SK-N-SH (cell line): ENCODE measurements around the gene ETS1. TPM values are rescaled to one million over a fixed set of nuclear protein-coding genes. Genes with fewer than 3 reads are reported as not detected.

Source experiments
- CTCF ChIA-PET: fragments of 300-600, 350-600 bp; formaldehyde crosslinking; extraction: SDS; loops from one replicate; lab custom pipeline; 2021; lab: Yijun Ruan, JAX
- POLR2A ChIA-PET: fragments of 350-600 bp; sonication (Branson Sonifier 250); formaldehyde crosslinking; extraction: SDS; loops from one replicate; lab custom pipeline; 2020; ENCODE audit warnings: antibody characterized with exemption, inconsistent platforms; lab: Yijun Ruan, JAX
- DNase-seq: peaks from one replicate; pipeline ENCODE4 v3.0.0; 2012
- H2AFZ ChIP-seq: fragments of 200-600 bp; sonication (generic); 2 replicates; pipeline ENCODE4 v1.8.1; 2016; ENCODE audit warnings: antibody characterized with exemption, mild to moderate bottlenecking, low read depth
- H3F3A ChIP-seq: fragments of 200-600 bp; sonication (generic); replicated peaks from 2 replicates; pipeline ENCODE3; 2016; ENCODE audit warnings: antibody characterized with exemption, mild to moderate bottlenecking; ENCODE audit not compliant: insufficient read depth
- H3K27ac ChIP-seq, 2 experiments: fragments of 200-500 bp in 1 of 2; fragments of 200-600 bp in 1 of 2; sonication (Bioruptor generic) in 1 of 2; sonication (generic), shearing (Covaris generic) in 1 of 2; 2 replicates each; pipeline versions ENCODE4 v1.5.1 to v1.6.1; 2014 to 2016; ENCODE audit warnings: low read depth in 2 of 2, inconsistent platforms in 1 of 2, low read length in 1 of 2, mild to moderate bottlenecking in 1 of 2, mixed read lengths in 1 of 2
- H3K27me3 ChIP-seq: fragments of 200-600 bp; sonication (generic), shearing (Covaris generic); 2 replicates; pipeline ENCODE4 v1.6.1; 2016; ENCODE audit warnings: mixed run types; ENCODE audit not compliant: insufficient read depth
- H3K36me3 ChIP-seq, 2 experiments: fragments of 200-500 bp in 1 of 2; fragments of 200-600 bp in 1 of 2; sonication (Bioruptor generic) in 1 of 2; sonication (generic) in 1 of 2; replicated peaks in 1 of 2; 2 replicates each; pipeline versions ENCODE3 to v1.5.1; 2014 to 2016; ENCODE audit warnings: low read length in 1 of 2, mild to moderate bottlenecking in 1 of 2; ENCODE audit not compliant: insufficient read depth in 2 of 2, control insufficient read depth in 1 of 2
- H3K4me1 ChIP-seq, 2 experiments: fragments of 200-500 bp in 1 of 2; fragments of 200-600 bp in 1 of 2; sonication (Bioruptor generic) in 1 of 2; sonication (generic), shearing (Covaris generic) in 1 of 2; 2 replicates each; pipeline versions ENCODE4 v1.5.1 to v1.6.1; 2014 to 2016; ENCODE audit warnings: low read depth in 1 of 2, low read length in 1 of 2, mixed run types in 1 of 2; ENCODE audit not compliant: insufficient read depth in 2 of 2, control insufficient read depth in 1 of 2
- H3K4me2 ChIP-seq: fragments of 200-600 bp; sonication (generic), shearing (Covaris generic); 2 replicates; pipeline ENCODE4 v1.6.1; 2017; ENCODE audit warnings: mixed run types
- H3K4me3 ChIP-seq, 2 experiments: fragments of 200-500 bp in 1 of 2; fragments of 200-600 bp in 1 of 2; sonication (Bioruptor generic) in 1 of 2; sonication (generic), shearing (Covaris generic) in 1 of 2; 2 replicates each; pipeline versions ENCODE4 v1.5.1 to v1.8.1; 2014 to 2016; ENCODE audit warnings: low read depth in 2 of 2, inconsistent platforms in 1 of 2, low read length in 1 of 2, mild to moderate bottlenecking in 1 of 2, mixed read lengths in 1 of 2, moderate library complexity in 1 of 2
- H3K79me2 ChIP-seq: fragments of 200-600 bp; sonication (generic); 2 replicates; pipeline ENCODE4 v1.8.1; 2017; ENCODE audit warnings: mild to moderate bottlenecking; ENCODE audit not compliant: insufficient read depth
- H3K9ac ChIP-seq: fragments of 200-600 bp; sonication (generic); 2 replicates; pipeline ENCODE4 v1.6.1; 2017; ENCODE audit warnings: mixed run types
- H3K9me2 ChIP-seq: fragments of 200-600 bp; sonication (generic); 2 replicates; pipeline ENCODE4 v1.6.1; 2017; ENCODE audit warnings: mixed run types
- H3K9me3 ChIP-seq: fragments of 200-600 bp; sonication (generic); 2 replicates; pipeline ENCODE4 v1.6.1; 2017; ENCODE audit warnings: mixed run types, mild to moderate bottlenecking, moderate library complexity
- H4K20me1 ChIP-seq: fragments of 200-600 bp; sonication (generic); 2 replicates; pipeline ENCODE4 v1.6.1; 2017; ENCODE audit warnings: mild to moderate bottlenecking, mixed run types; ENCODE audit not compliant: insufficient read depth
- EZH2phosphoT487 ChIP-seq: fragments of 200-600 bp; sonication (generic); IDR thresholded peaks from 2 replicates; pipeline ENCODE4 v1.6.1; 2017; ENCODE audit warnings: low read depth, mixed run types, mild to moderate bottlenecking, antibody characterized with exemption, moderate library complexity, borderline replicate concordance
- GABPA ChIP-seq: IDR thresholded peaks from 2 replicates; pipeline ENCODE4 v1.4.0; 2012; ENCODE audit warnings: low read depth, mild to moderate bottlenecking
- GATA2 ChIP-seq: sonication (generic); formaldehyde crosslinking; IDR thresholded peaks from 2 replicates; pipeline ENCODE4 v1.5.0; 2020; ENCODE audit warnings: mild to moderate bottlenecking, missing genetic modification reagents
- JUND ChIP-seq: IDR thresholded peaks from 2 replicates; pipeline ENCODE4 v1.4.0; 2012
- MXI1 ChIP-seq: IDR thresholded peaks from 2 replicates; pipeline ENCODE4 v1.6.1; 2012; ENCODE audit warnings: mild to moderate bottlenecking, low read depth, low read length, improper control_type of control experiment
- PBX3 ChIP-seq: IDR thresholded peaks from 2 replicates; pipeline ENCODE4; 2012
- REST ChIP-seq: IDR thresholded peaks from 2 replicates; pipeline ENCODE4 v1.6.1; 2012; ENCODE audit warnings: mild to moderate bottlenecking, low read depth, low read length, moderate library complexity
- RFX5 ChIP-seq: IDR thresholded peaks from 2 replicates; pipeline ENCODE4 v1.6.1; 2012; ENCODE audit warnings: mild to moderate bottlenecking, improper control_type of control experiment, low read length
- USF1 ChIP-seq: IDR thresholded peaks from 2 replicates; pipeline ENCODE4 v1.4.0; 2012; ENCODE audit warnings: low read depth, borderline replicate concordance
- USF2 ChIP-seq: fragments of 150-350 bp; IDR thresholded peaks from 2 replicates; pipeline ENCODE4 v1.6.1; 2017; ENCODE audit warnings: antibody characterized with exemption, low read length, low read depth, borderline replicate concordance
- YY1 ChIP-seq: IDR thresholded peaks from 2 replicates; pipeline ENCODE4 v1.4.0; 2012; ENCODE audit warnings: low read depth, mild to moderate bottlenecking
- WGBS: methylation state at CpG from one replicate; pipeline ENCODE4 v1.1.6; 2017; ENCODE audit warnings: low lambda C conversion rate; 5-methylcytosine and 5-hydroxymethylcytosine counted together
- polyA plus RNA-seq, 3 experiments: library from polyadenylated mRNA; depleted of rRNA; stranded (reverse); fragments of >200 nt; gene quantifications; 2 replicates each; pipeline ENCODE4 v1.2.3, GENCODE V29; 2012

Gene ETS1
- polyA plus RNA-seq, 1 of the 3 experiments (the other 2 are of a cell fraction), result 14.5 TPM

GRCh38 chr11:128592454-128592853 lies 5.1 kb upstream of the ETS1 start:
- WGBS, result 85% methylated on average over 7 of the region's 7 CpGs
- H3K9me2 ChIP-seq, result no peaks in the 10 kb centered on the region
- CTCF ChIA-PET, result interaction anchor here (1.1 kb wide), 1 partner anchor 34 kb away, joined by 4 read pairs; no protein-coding TSS in a partner anchor
- H3K4me2 ChIP-seq, result no peak overlapping the region
- DNase-seq, result no peak
- POLR2A ChIA-PET, result no interaction called here
- no peaks in the 10 kb centered on the region for H3F3A ChIP-seq
- no peaks in the 10 kb centered on the region for H4K20me1 ChIP-seq
- no peak overlapping the region for H3K4me3 ChIP-seq
- no peak overlapping the region for H3K9ac ChIP-seq
- no peaks in the 10 kb centered on the region; the same call in 1 of the 2 replicates for H3K27me3 ChIP-seq
- no peak for TF ChIP-seq GABPA
- no peak for TF ChIP-seq REST
- no peak for TF ChIP-seq JUND
- TF ChIP-seq PBX3, result no peak
- TF ChIP-seq MXI1, result no peak
- no peak for TF ChIP-seq EZH2phosphoT487
- no peak for TF ChIP-seq USF2
- TF ChIP-seq YY1, result no peak
- no peak for TF ChIP-seq USF1
- TF ChIP-seq RFX5, result no peak
- TF ChIP-seq GATA2, result no peak
- TF ChIP-seq, all 33 proteins: peak for 0
- H3K79me2 ChIP-seq, result no peaks in the 10 kb centered on the region
- no peaks in the 10 kb centered on the region for H3K36me3 ChIP-seq
- H2AFZ ChIP-seq, result no peak overlapping the region
- H3K27ac ChIP-seq, result no peak overlapping the region
- no peaks in the 10 kb centered on the region for H3K9me3 ChIP-seq
- peaks cover 0 to 8% of the 10 kb centered on the region in 2 experiments; a peak in 1 of 4 replicates for H3K4me1 ChIP-seq
